ENCODE measurements around the gene SLC15A2. TPM values are rescaled to one million over a fixed set of nuclear protein-coding genes. Genes with fewer than 3 reads are reported as not detected.

Gene SLC15A2
- total RNA-seq, 1 donor from 2014 or later = 0.40 TPM

GRCh38 chr3:121863801-121864200 is 30.4 kb upstream of the SLC15A2 start:
- no peak for DNase-seq (ENCODE audit: extremely low spot score, unreplicated experiment)
- Mint-ChIP-seq H3K4me3 (ENCODE audit: unreplicated experiment) (no peak overlapping the region), H3K27ac (ENCODE audit: unreplicated experiment) (no peak overlapping the region), H3K9me3 (ENCODE audit: unreplicated experiment) (no peaks in the 10 kb centered on the region), H3K4me1 (ENCODE audit: unreplicated experiment) (no peaks in the 10 kb centered on the region), H3K27me3 (ENCODE audit: unreplicated experiment) (no peaks in the 10 kb centered on the region), H3K36me3 (ENCODE audit: unreplicated experiment) (no peaks in the 10 kb centered on the region)
- TF ChIP-seq, protein P1, sequence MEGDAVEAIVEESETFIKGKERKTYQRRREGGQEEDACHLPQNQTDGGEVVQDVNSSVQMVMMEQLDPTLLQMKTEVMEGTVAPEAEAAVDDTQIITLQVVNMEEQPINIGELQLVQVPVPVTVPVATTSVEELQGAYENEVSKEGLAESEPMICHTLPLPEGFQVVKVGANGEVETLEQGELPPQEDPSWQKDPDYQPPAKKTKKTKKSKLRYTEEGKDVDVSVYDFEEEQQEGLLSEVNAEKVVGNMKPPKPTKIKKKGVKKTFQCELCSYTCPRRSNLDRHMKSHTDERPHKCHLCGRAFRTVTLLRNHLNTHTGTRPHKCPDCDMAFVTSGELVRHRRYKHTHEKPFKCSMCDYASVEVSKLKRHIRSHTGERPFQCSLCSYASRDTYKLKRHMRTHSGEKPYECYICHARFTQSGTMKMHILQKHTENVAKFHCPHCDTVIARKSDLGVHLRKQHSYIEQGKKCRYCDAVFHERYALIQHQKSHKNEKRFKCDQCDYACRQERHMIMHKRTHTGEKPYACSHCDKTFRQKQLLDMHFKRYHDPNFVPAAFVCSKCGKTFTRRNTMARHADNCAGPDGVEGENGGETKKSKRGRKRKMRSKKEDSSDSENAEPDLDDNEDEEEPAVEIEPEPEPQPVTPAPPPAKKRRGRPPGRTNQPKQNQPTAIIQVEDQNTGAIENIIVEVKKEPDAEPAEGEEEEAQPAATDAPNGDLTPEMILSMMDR (IDR thresholded peaks at IDR 0.05) = no peak

- DNase-seq (ENCODE audit: extremely low spot score, unreplicated experiment) = no peak
- no peak overlapping the region for H3K4me3 Mint-ChIP-seq (ENCODE audit: unreplicated experiment)
- H3K27me3 Mint-ChIP-seq (ENCODE audit: unreplicated experiment) = no peaks in the 10 kb centered on the region
- H3K27ac Mint-ChIP-seq (ENCODE audit: unreplicated experiment) = no peak overlapping the region
- H3K4me1 Mint-ChIP-seq (ENCODE audit: unreplicated experiment) = no peaks in the 10 kb centered on the region
- peaks cover 2% of the 10 kb centered on the region for H3K36me3 Mint-ChIP-seq (ENCODE audit: unreplicated experiment)
- H3K9me3 Mint-ChIP-seq (ENCODE audit: unreplicated experiment) = no peaks in the 10 kb centered on the region
- TF ChIP-seq, protein P1 (IDR thresholded peaks at IDR 0.05) = no peak
These were observed 24.5 kb upstream of the SLC15A2 start for GRCh38 chr3:121869736-121870135.

DNA sequence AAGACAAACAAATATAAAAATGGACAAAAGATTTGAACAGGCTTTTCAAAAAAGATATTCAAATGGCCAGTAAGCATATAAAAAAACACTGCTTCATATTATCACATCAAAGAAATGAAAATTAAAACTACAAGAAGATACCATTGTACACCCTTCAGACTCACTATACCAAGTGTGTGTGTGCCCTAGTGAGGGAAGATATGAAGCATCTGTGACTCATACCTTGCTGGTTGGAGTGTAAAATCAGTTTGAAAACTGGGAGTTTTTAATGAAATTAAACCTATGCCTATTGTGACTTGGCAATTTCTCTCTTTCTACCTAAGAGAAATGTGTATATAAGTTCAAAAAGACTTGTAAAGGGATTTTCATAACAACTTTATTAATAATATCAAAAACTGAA is 23.5 kb upstream of the SLC15A2 start:
- no peaks in the 10 kb centered on the region for H3K9me3 Mint-ChIP-seq (ENCODE audit: unreplicated experiment)
- H3K27ac Mint-ChIP-seq (ENCODE audit: unreplicated experiment) = no peak overlapping the region
- no peak for DNase-seq (ENCODE audit: extremely low spot score, unreplicated experiment)
- H3K36me3 Mint-ChIP-seq (ENCODE audit: unreplicated experiment) = peaks cover 2% of the 10 kb centered on the region
- H3K4me1 Mint-ChIP-seq (ENCODE audit: unreplicated experiment) = no peaks in the 10 kb centered on the region
- TF ChIP-seq, protein P1 (IDR thresholded peaks at IDR 0.05) = no peak
- H3K4me3 Mint-ChIP-seq (ENCODE audit: unreplicated experiment) = no peak overlapping the region
- no peaks in the 10 kb centered on the region for H3K27me3 Mint-ChIP-seq (ENCODE audit: unreplicated experiment)

DNA sequence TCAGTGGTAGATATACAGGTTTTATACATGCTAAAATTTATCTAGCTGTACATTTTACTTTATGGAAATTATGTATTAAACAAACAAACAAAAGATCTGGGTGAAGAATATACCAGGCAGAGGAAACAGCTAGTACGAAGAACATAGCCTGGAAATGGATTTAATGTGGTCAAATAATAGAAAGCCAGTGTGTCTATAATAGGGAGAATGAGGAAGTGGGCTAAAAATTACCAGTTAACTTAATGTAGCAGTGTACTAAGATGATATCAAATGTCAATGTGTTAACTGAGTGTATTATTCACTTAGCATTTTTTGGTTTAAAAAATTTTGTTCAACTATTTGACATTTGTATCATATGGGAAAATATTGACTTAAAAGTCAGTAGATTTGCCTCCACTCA is 22.8 kb upstream of the SLC15A2 start:
- no peak for DNase-seq (ENCODE audit: extremely low spot score, unreplicated experiment)
- Mint-ChIP-seq H3K27me3 (ENCODE audit: unreplicated experiment) (no peaks in the 10 kb centered on the region), H3K4me1 (ENCODE audit: unreplicated experiment) (no peaks in the 10 kb centered on the region), H3K9me3 (ENCODE audit: unreplicated experiment) (no peaks in the 10 kb centered on the region), H3K36me3 (ENCODE audit: unreplicated experiment) (peaks cover 2% of the 10 kb centered on the region), H3K27ac (ENCODE audit: unreplicated experiment) (no peak overlapping the region), H3K4me3 (ENCODE audit: unreplicated experiment) (no peak overlapping the region)
- TF ChIP-seq, protein P1 (IDR thresholded peaks at IDR 0.05) = no peak

DNA sequence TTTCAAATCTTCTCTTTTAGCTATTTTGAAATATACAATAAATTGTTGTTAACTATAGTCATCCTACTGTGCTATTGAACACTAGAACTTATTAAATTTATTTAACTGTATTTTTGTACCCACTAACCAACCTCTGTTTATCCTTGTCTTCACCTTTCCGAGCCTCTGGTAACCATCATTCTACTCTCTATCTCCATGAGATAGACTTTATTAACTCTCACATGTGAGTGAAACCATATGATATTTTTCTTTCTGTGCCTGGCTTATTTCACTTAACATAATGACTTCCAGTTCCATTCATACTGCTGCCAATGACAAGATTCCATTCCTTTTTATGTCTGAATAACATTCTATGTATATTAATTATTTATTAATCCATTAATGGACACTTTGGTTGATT is 15.8 kb upstream of the SLC15A2 start:
- TF ChIP-seq, protein P1 (IDR thresholded peaks at IDR 0.05) = no peak
- no peak for DNase-seq (ENCODE audit: extremely low spot score, unreplicated experiment)
- H3K4me1 Mint-ChIP-seq (ENCODE audit: unreplicated experiment) = no peaks in the 10 kb centered on the region
- no peak overlapping the region for H3K4me3 Mint-ChIP-seq (ENCODE audit: unreplicated experiment)
- no peaks in the 10 kb centered on the region for H3K27me3 Mint-ChIP-seq (ENCODE audit: unreplicated experiment)
- H3K27ac Mint-ChIP-seq (ENCODE audit: unreplicated experiment) = no peak overlapping the region
- H3K36me3 Mint-ChIP-seq (ENCODE audit: unreplicated experiment) = no peaks in the 10 kb centered on the region
- no peaks in the 10 kb centered on the region for H3K9me3 Mint-ChIP-seq (ENCODE audit: unreplicated experiment)

Measured in osteocyte (in vitro differentiated cells).